Measurements from ENCODE around the gene SFXN4.

SFXN4 gene

GRCh38 chr10:119165171-119166117, at the start of gene SFXN4:
SFXN4 (minus strand) TSS chr10:119165714; CDS start chr10:119165647, 67 bp downstream.
- DNase-seq, result peak; percentile 83

GRCh38 chr10:119211625-119212441, 46.3 kb upstream of the SFXN4 start:
- no peak for DNase-seq

GRCh38 chr10:119211176-119211575, 45.7 kb upstream of the SFXN4 start:
- no peak for DNase-seq

- no peak for DNase-seq
These were observed 45.1 kb upstream of the SFXN4 start for GRCh38 chr10:119210633-119211032.

- no peak for DNase-seq
These were observed 44.3 kb upstream of the SFXN4 start for GRCh38 chr10:119209736-119210355.

- peak; percentile 73 for DNase-seq
These were observed 43.7 kb upstream of the SFXN4 start for GRCh38 chr10:119209035-119209735.

- no peak for DNase-seq
These were observed 43.0 kb upstream of the SFXN4 start for GRCh38 chr10:119208553-119208940.

GRCh38 chr10:119207713-119208552, 42.4 kb upstream of the SFXN4 start:
- DNase-seq, result peak; percentile 76

- peak; percentile 95 for DNase-seq
These were observed 41.8 kb upstream of the SFXN4 start, which contains the start of gene GRK5 for GRCh38 chr10:119207366-119207666. GRK5 (plus strand) TSS chr10:119207571; CDS start chr10:119207918, 347 bp downstream.

- peak; percentile 88 for DNase-seq
These were observed 41.3 kb upstream of the SFXN4 start for GRCh38 chr10:119206603-119207365.

GRCh38 chr10:119205894-119206602, 40.5 kb upstream of the SFXN4 start:
- no peak for DNase-seq

GRCh38 chr10:119203006-119203405, 37.5 kb upstream of the SFXN4 start:
- no peak for DNase-seq

- no peak for DNase-seq
These were observed 35.7 kb upstream of the SFXN4 start for GRCh38 chr10:119201233-119201632.

GRCh38 chr10:119199231-119199992, 33.9 kb upstream of the SFXN4 start:
- DNase-seq, result peak; percentile 77

- DNase-seq, result no peak
These were observed 32.9 kb upstream of the SFXN4 start for GRCh38 chr10:119198438-119198837.

- no peak for DNase-seq
These were observed 32.4 kb upstream of the SFXN4 start for GRCh38 chr10:119197921-119198320.

GRCh38 chr10:119191881-119192280, 26.4 kb upstream of the SFXN4 start:
- DNase-seq, result no peak

GRCh38 chr10:119190954-119191785, 25.7 kb upstream of the SFXN4 start:
- no peak for DNase-seq

Data from right forelimb (tissue), 1 donor.